ENCODE measurements around the gene RANBP1. TPM values are rescaled to one million over a fixed set of nuclear protein-coding genes. Genes with fewer than 3 reads are reported as not detected.

RANBP1 gene
- total RNA-seq, 1 experiment from 2014 or later, result 186 TPM

DNA sequence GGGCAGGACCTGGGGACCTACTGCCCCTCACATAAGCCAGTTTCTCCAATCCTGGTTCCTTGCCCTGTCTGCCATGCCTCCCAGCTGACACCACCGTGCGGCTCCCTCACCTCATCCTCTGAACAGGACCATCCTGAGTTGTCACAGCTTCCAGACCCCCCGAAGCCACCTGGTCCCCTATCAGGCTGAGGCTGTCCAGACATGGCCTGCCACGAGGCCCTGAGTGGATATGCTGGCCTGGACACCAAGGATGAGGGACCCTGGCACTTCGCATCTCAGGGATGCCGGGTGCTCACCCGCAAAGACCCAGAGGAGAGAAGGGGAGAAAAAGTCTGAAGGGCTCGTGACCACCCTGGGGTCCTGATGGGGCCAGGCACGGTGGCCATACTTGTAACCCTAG lies 50.8 kb downstream of the RANBP1 start:
- no peak for DNase-seq (ENCODE audit: extremely low read depth, low read depth)

DNA sequence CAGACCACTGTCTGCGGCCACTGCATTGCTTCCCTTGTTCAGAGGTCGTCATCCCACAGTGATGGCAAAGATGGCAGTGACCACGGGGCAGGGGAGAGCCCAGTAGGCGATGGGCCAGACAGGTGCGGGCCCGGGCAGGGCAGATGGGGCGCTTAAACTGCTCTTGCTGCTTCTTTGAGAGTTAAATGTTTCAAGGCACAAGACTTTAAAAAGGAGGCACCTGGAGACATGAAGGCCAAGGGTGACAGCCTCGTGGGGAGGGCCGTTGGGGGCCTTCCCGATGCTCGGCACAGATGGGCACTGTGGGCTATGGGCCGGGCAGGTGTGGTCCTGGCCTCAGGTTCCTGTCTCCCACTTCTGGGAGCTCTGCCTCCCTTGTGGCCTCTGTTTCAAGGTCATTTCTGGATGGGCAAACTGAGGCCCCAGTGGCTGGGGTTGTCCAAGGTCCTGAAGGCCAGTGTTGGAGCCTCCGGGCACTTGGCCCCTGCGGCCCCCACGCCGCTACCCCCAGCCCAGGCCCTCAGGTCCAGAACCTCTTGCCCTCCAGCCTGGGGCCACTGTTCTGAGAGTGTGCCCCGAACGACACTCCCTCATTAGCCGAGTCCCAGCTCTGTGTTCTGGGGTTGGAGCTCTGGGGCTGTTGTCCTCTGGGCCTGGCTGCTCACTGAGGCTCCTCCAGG lies 51.9 kb downstream of the RANBP1 start:
- DNase-seq (ENCODE audit: extremely low read depth, low read depth), result no peak

DNA sequence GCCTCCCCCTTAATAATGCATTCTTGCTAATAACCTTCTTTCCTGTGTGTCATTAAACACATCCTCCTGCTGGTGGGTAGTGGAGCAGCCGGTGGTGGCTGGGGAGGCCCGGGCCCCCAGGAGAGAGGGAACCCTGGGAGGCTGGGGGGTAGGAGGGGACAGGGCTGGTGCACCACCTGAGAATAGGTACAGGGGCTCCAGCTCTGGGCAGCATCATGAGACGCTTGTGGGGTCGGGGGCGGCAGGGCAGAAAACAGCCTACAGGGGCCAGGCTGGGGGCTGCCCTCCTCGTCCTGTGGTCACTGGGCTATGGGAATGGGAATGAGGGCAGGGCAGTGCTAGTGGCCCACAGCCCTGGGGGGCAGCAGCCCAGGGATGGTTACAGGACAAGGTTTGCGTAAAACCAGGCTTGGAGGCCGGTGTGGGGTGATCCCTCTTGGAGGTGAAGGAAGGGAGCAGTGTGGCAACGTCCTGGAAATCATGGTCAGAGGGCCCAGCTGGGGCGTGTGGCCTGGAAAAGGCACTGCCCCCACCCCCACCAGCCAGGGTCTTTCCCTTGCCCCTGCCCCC lies 53.4 kb downstream of the RANBP1 start:
- no peak for DNase-seq (ENCODE audit: extremely low read depth, low read depth)

DNA sequence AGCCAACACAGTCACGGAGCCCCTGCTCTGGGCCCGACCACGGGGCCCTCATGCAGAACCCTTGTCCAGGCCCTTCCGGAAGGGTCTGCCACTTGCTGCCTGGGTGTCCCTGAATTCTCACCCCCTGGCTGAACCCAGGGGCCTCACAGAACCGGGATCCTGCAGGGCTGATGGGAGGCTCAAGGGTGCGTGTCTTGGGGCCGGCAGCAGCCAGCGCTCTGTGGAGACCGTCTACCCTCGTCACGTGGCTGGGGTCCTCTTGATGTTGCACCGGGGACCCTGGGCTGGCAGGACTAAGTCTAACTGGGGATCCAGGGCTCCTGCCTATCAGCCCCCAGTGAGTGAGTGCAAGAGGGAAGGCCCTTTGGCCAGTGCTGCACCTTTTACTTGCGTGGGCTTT lies 54.3 kb downstream of the RANBP1 start:
- DNase-seq (ENCODE audit: extremely low read depth, low read depth), result no peak

DNA sequence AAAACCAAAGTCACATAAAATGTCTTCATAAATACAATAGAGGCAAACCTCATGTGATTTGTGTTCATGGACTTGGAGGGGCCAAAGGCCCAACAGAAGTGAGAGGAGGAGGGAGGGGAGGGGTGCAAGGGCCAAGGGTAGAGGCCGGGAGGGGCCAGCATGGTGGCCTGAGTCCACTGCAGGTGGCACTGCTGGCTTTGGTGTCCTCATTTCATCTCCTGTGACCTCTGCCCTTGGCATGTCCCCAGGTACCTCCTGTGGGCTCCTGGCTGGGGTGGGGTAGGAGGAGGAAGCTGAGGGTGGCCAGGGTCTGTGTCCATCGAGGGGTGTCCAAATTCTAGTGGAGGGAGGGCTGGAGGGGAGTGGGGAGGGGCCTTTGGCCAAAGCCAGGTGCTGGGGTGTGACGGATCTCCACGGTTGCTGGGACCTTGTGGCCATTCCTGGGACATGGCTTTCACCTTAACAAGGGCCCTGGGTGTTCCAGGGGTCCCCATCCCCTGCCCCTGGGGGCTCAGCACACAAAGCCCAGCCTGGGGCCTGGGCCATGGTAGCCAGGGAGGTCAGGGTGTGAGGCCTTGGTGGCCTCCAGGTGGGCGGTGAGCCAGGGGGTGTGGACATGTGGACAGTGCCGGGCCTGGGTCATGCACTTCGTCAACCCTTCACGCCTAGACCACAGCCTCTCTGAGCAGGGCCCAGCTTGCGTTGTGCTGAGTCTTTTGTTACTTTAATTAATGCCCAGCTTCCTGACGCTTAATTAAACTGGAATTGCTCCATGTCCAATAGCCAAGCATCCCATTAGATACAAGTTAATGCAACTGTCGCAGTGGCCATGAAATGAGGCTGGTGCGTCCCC lies 55.6 kb downstream of the RANBP1 start:
- no peak for DNase-seq (ENCODE audit: extremely low read depth, low read depth)

DNA sequence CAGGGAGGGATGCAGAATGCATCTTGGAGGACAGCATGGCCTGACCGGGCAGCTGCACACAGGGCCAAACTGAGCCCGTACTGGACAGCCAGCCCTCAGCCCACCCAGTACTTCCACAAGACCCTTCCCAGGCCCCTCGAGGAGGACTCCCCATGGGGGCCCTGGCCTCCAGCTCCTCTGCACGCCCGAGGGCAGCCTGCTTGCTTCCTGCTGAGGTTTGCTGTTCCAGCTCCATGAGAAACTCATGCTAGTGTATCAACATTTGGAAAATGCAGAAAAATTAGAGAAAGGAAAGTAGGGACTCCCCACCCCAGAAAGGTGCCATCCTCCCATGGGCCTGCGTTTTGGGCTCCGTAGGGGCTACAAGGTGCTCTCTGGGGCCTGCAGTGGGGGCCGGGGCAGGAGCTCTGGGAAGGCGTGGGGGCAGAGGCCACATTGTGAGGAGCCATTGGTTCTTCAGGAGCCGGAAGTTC lies 56.3 kb downstream of the RANBP1 start:
- no peak for DNase-seq (ENCODE audit: extremely low read depth, low read depth)

DNA sequence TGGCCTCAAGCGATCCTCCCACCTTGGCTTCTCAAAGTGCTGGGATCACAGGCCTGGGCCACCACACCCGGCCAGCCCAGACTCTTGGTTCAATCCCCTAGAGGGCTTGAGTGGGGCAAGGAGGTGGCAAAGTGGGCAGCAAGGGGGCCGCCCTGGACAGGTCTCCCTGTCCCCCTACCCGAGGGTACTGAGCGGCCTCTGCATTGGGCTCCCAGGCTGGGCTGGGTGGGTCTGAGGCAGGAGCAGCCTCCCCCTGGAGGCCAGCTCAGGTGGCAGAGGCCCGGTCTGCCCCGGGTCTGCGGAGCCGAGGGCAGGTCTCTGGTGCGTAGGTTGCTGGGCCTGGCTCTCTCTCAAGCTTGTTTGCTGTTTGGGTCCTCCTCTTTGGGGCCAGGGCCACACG lies 57.3 kb downstream of the RANBP1 start:
- no peak for DNase-seq (ENCODE audit: extremely low read depth, low read depth)

DNA sequence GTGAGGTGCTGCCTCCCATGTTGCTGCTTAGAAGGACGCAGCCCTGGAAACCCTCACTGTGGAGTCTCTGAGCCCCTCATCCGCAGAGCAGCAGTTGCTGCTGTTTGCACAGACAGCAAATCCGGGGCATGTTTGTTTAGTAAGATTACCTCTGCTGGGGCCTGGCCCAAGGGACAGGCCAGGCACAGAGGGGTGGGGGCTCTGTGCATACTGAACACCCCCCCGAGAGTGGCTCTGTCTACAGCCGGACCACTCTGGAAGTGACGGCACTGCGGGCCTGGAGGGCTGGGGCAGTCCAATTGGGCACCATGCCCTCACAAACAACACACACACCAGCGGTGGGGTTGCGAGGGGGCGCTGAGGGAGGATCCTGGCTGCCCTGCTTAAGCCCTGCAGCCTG lies 57.9 kb downstream of the RANBP1 start:
- no peak for DNase-seq (ENCODE audit: extremely low read depth, low read depth)

DNA sequence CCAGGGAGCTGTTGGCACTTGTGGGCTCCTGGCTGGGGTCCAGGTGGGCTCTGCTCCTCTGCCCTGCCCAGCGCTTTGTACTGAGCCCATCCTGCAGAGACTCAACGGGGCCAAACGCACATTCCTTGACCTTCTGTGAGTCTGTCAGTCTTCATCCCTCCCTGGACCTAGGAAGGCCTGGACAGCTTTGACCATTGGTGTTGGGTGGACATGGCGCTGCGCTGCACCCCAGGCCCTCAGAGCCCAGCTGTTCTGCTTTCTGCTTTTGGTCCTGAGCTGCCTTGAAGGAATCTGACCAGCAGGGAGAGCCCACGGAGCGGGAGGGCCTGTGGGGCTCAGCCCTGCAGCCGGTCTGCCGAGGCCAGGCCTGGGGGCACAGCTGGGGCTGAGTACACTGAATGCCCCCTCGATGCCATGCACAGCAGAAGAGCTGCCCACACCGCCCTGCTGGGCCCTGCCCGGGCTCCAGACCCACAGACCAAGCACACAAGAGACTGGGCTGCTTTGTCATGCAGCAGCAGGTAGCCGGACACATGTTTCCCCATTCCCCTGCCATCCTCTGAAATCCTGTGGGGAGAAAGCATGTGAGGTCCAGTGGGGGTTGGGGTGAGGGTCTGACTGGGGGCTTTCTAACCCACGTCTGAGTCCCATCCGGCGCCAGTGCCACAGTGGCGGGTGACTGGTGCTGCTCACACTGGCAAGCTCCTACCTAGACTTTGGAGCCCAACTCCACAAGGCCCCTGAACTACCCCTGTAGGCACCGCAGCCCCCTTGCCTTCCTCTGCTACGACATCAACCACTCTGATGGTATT lies 59.1 kb downstream of the RANBP1 start:
- DNase-seq (ENCODE audit: extremely low read depth, low read depth), result no peak

DNA sequence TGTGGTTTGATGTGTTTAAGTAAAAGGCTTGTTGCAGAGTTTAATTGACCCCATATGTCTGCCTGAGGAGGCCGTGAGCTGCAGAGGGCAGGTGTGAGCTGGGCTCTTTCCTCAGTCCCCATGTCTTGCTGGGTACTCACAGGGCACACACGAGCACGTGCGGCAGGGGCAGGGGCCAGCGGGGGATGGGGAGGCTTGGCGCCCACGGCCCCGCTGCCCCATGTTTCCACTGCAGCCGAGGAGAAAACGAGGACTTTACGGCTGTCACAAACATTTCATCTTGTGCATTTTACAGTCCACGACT lies 59.6 kb downstream of the RANBP1 start:
- no peak for DNase-seq (ENCODE audit: extremely low read depth, low read depth)

DNA sequence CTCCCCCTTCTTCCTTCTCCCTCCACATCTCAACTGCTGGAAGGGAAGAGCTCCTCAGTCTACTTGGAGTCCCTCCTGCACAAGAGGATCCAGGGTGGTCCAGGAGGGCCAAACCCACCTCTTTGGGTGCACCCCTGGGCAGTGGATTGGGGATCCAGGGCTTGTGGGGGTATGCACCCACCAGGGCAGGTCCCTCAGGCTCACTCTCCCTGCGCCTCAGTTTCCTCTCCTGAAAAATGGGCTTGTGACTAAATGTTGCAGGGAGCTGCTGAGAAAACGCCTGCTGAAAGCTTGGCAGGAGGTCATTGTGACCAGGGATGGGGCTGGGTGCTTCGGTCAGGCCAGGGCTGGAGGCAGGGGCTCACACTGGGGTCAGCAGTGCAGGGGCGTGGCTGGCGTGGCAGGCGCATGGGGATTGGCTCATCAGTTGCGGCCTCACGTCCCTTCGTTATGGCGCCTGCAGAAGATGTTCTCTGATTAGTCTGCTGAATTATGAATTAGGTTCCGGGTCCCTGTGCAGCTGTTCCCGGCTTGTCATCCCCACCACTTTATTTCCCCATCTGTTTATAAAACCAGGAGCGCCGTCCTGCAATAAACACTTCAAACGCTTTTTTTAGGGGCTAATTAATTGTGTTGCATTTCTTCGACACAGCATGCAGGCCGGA lies 60.6 kb downstream of the RANBP1 start:
- no peak for DNase-seq (ENCODE audit: extremely low read depth, low read depth)

Small RNAs within 50 kb of the gene (small RNA-seq; reads per million reads assigned to genes)
- gene MIR6816 (0 to 0.04 reads per million in 2 experiments), gene RF00017 (0 reads per million in 2 experiments), gene RF00599 (0 reads per million in 2 experiments)

Other genes starting within 250 kb of the RANBP1 start
- 90.3 and 100 TPM in 2 replicates for gene COMT, start 174.3 kb upstream of the RANBP1 start, total RNA-seq (2014; rRNA removed; shearing (Covaris generic))
- 36.4 and 38.2 TPM in 2 replicates for gene TXNRD2, start 174.3 kb upstream of the RANBP1 start, total RNA-seq (2014; rRNA removed; shearing (Covaris generic))
- gene ARVCF, start 99.3 kb upstream of the RANBP1 start, total RNA-seq (2014; rRNA removed; shearing (Covaris generic)), result 0.84 and 1.4 TPM in 2 replicates
- 13.0 and 15.2 TPM in 2 replicates for gene TANGO2, start 95.0 kb upstream of the RANBP1 start, total RNA-seq (2014; rRNA removed; shearing (Covaris generic))
- 12.7 and 15.2 TPM in 2 replicates for gene DGCR8, start 35.9 kb upstream of the RANBP1 start, total RNA-seq (2014; rRNA removed; shearing (Covaris generic))
- 23.8 and 29.1 TPM in 2 replicates for gene TRMT2A, start 1.1 kb downstream of the RANBP1 start, total RNA-seq (2014; rRNA removed; shearing (Covaris generic))
- gene ZDHHC8, start 15.7 kb downstream of the RANBP1 start, total RNA-seq (2014; rRNA removed; shearing (Covaris generic)), result 6.5 and 8.1 TPM in 2 replicates
- gene CCDC188, start 35.0 kb downstream of the RANBP1 start, total RNA-seq (2014; rRNA removed; shearing (Covaris generic)), result not detected in 2 replicates
- 1.6 and 1.9 TPM in 2 replicates for gene RTN4R, start 152.2 kb downstream of the RANBP1 start, total RNA-seq (2014; rRNA removed; shearing (Covaris generic))
- gene DGCR6L, start 204.0 kb downstream of the RANBP1 start, total RNA-seq (2014; rRNA removed; shearing (Covaris generic)), result 17.3 TPM in 2 replicates